HepG2 (cell line): ENCODE measurements around the gene TH. TPM values are rescaled to one million over a fixed set of nuclear protein-coding genes. Genes with fewer than 3 reads are reported as not detected.

Source experiments
- ATAC-seq: fragments of 200-7000 bp; cut with Tn5 transposase; 3 replicates; pipeline ENCODE4 v1.9.1; 2020; ENCODE audit warnings: mild to moderate bottlenecking, moderate library complexity
- BruUV-seq: library from RNA; stranded (reverse); fragments of 400-500 nt; replicated peaks from 2 replicates; lab custom pipeline; 2021; lab: Mats Ljungman, UMichigan
- CTCF ChIA-PET: fragments of 300-600 bp; formaldehyde crosslinking; extraction: SDS; loops from one replicate; lab custom pipeline; 2021; ENCODE audit warnings: low total read pairs, inconsistent platforms, low intra/inter-chr PET ratio; lab: Yijun Ruan, JAX
- POLR2A ChIA-PET: fragments of 350-600 bp; sonication (Branson Sonifier 250); formaldehyde crosslinking; loops from one replicate; lab custom pipeline; 2020; ENCODE audit warnings: antibody characterized with exemption, inconsistent platforms; lab: Yijun Ruan, JAX
- DNase-seq: peaks from one replicate; pipeline ENCODE4 v3.0.0-alpha.2; 2015; ENCODE audit warnings: low spot score
- FAIRE-seq: peaks from 3 replicates; lab custom pipeline; 2011; peaks lifted over from hg19 to GRCh38; lab: Jason Lieb, UNC
- H2AFZ ChIP-seq: one replicate; pipeline ENCODE4 v1.6.1; 2011; ENCODE audit warnings: low read length, inconsistent platforms
- H3K27ac ChIP-seq: fragments of 300-600 bp; 3 replicates; pipeline ENCODE4 v1.8.0; 2011; ENCODE audit warnings: mixed run types, mild to moderate bottlenecking, mixed read lengths, low read length, inconsistent platforms; ENCODE audit not compliant: insufficient read depth; ENCODE audit errors: extremely low read length
- H3K27me3 ChIP-seq, 2 experiments: fragments of 200-600 bp in 1 of 2; 2 replicates in 1 of 2; 3 replicates in 1 of 2; pipeline versions ENCODE4 v1.6.0 to v1.8.0; 2011; ENCODE audit warnings: low read length in 2 of 2, mild to moderate bottlenecking in 2 of 2, moderate library complexity in 2 of 2, inconsistent platforms in 1 of 2; ENCODE audit not compliant: insufficient read depth in 2 of 2, control insufficient read depth in 1 of 2
- H3K36me3 ChIP-seq, 2 experiments: fragments of 200-600 bp in 1 of 2; replicated peaks in 1 of 2; 2 replicates in 1 of 2; 3 replicates in 1 of 2; pipeline versions ENCODE4 v1.5.1 to v1.8.0; 2011; ENCODE audit warnings: low read length in 2 of 2, inconsistent platforms in 1 of 2; ENCODE audit not compliant: insufficient read depth in 2 of 2, control insufficient read depth in 1 of 2
- H3K4me1 ChIP-seq: 2 replicates; pipeline ENCODE4 v1.5.1; 2012; ENCODE audit warnings: low read length, inconsistent platforms; ENCODE audit not compliant: insufficient read depth
- H3K4me2 ChIP-seq: 2 replicates; pipeline ENCODE4 v1.6.0; 2011; ENCODE audit warnings: low read depth, low read length, inconsistent platforms
- H3K4me3 ChIP-seq, 3 experiments: fragments of 200-600 bp in 1 of 3; sonication (generic), shearing (Covaris generic) in 1 of 3; replicated peaks in 1 of 3; 2 replicates each; pipeline ENCODE4 v1.5.1; 2011 to 2016; ENCODE audit warnings: low read length in 3 of 3, inconsistent platforms in 2 of 3, low read depth in 2 of 3, mild to moderate bottlenecking in 2 of 3, control low read depth in 1 of 3, mixed read lengths in 1 of 3; ENCODE audit not compliant: insufficient read depth in 1 of 3
- H3K79me2 ChIP-seq: one replicate; pipeline ENCODE4 v1.6.1; 2011; ENCODE audit warnings: low read length, inconsistent platforms; ENCODE audit not compliant: insufficient read depth
- H3K9ac ChIP-seq: 2 replicates; pipeline ENCODE4 v1.6.0; 2011; ENCODE audit warnings: mild to moderate bottlenecking, low read depth, low read length, inconsistent platforms; ENCODE audit not compliant: insufficient read depth
- H3K9me3 ChIP-seq: 2 replicates; pipeline ENCODE4 v1.5.1; 2012; ENCODE audit warnings: mild to moderate bottlenecking, low read length
- H4K20me1 ChIP-seq: 2 replicates; pipeline ENCODE4 v1.6.0; 2011; ENCODE audit warnings: inconsistent platforms, mild to moderate bottlenecking, low read length, moderate library complexity; ENCODE audit not compliant: insufficient read depth
- PAXIP1 ChIP-seq: sonication (generic); formaldehyde crosslinking; conservative IDR thresholded peaks from 2 replicates; pipeline ENCODE4 v1.4.0; 2020; ENCODE audit warnings: mild to moderate bottlenecking, missing genetic modification reagents, moderate library complexity
- ZNF770 ChIP-seq: sonication (generic); formaldehyde crosslinking; IDR thresholded peaks from 2 replicates; pipeline ENCODE4 v1.5.0; 2020; ENCODE audit warnings: mild to moderate bottlenecking, missing genetic modification reagents
- WGBS: methylation state at CpG from one replicate; pipeline ENCODE4 v1.1.6; 2017; ENCODE audit warnings: low lambda C conversion rate; 5-methylcytosine and 5-hydroxymethylcytosine counted together
- in situ Hi-C: cut with HindIII; loops from 2 replicates; pipeline ENCODE4 v1.10.0; 2017; ENCODE audit warnings: low pct_unique_long_range_greater_than_20kb; ENCODE audit not compliant: extremely low pct_ligation_motif_present
- intact Hi-C: fragments of 100-400 bp; cut with micrococcal nuclease; formaldehyde crosslinking; loops from one replicate; pipeline ENCODE4 v1.10.0; 2022; ENCODE audit not compliant: unreplicated experiment
- polyA plus RNA-seq, 8 experiments: library from polyadenylated mRNA; depleted of rRNA in 3 of 8; stranded (reverse) in 7 of 8; unstranded in 1 of 8; fragments of >200 nt; fragmentation: Illumina TruSeq in 4 of 8; extraction: Trizol in 4 of 8; gene quantifications; 2 replicates each; pipeline versions ENCODE4 v1.2.1 to v1.2.3, GENCODE V29; 2011 to 2016; ENCODE audit warnings: low read depth in 4 of 8, missing spikeins in 1 of 8, mixed read lengths in 1 of 8; ENCODE audit not compliant: insufficient read depth in 1 of 8
- total RNA-seq, 5 experiments: library from RNA; depleted of rRNA; stranded (reverse); fragments of >200 nt; fragmentation: Illumina TruSeq; extraction: Trizol; gene quantifications; 2 replicates each; pipeline ENCODE4 v1.2.3, GENCODE V29; 2016; ENCODE audit warnings: low read depth in 1 of 5

The TH gene
- total and polyA plus RNA-seq, 2 of the 13 experiments (the other 11 are each of a cell fraction or from before 2014, with no cell fraction given): 0.36 TPM; not detected in 1

GRCh38 chr11:2205214-2205720, 33.7 kb upstream of the TH start:
- H3K9me3 ChIP-seq: no peaks in the 10 kb centered on the region
- H3K27me3 ChIP-seq: no peaks in the 10 kb centered on the region
- no peak for TF ChIP-seq PAXIP1 (CRISPR knock-in tag)
- TF ChIP-seq ZNF770 (CRISPR knock-in tag): peak; percentile 84
- no peaks in the 10 kb centered on the region for H4K20me1 ChIP-seq
- CTCF ChIA-PET: no interaction called here
- peak overlapping the region; percentile 58 for H3K27ac ChIP-seq
- H3K4me2 ChIP-seq: no peak overlapping the region
- no peaks in the 10 kb centered on the region; a peak in 1 of 5 replicates for H3K36me3 ChIP-seq
- H3K4me3 ChIP-seq: no peak overlapping the region
- no peak overlapping the region for H3K9ac ChIP-seq
- 71% methylated on average over 1 of the region's 1 CpG for WGBS
- peaks cover 85% of the 10 kb centered on the region for H3K4me1 ChIP-seq
- no peak overlapping the region for H2AFZ ChIP-seq
- FAIRE-seq (no peak), ATAC-seq (no peak), DNase-seq (no peak)
- intact Hi-C loops: no loop called here
- in situ Hi-C loops: loop anchor here (25.0 kb wide), 1 partner anchor 532 kb away; no protein-coding TSS in a partner anchor
- BruUV-seq: no TSS peak
- H3K79me2 ChIP-seq: no peaks in the 10 kb centered on the region
- POLR2A ChIA-PET: interaction anchor here (3.9 kb wide), 1 partner anchor 8 kb away, joined by 34 read pairs; no protein-coding TSS in a partner anchor
